HepG2 (cell line): ENCODE results near the gene FAM124A. TPM values are rescaled to one million over a fixed set of nuclear protein-coding genes. Genes with fewer than 3 reads are reported as not detected.

Experiments used
- ATAC-seq: fragments of 200-7000 bp; cut with Tn5 transposase; 3 replicates; pipeline ENCODE4 v1.9.1; 2020; ENCODE audit warnings: mild to moderate bottlenecking, moderate library complexity
- BruUV-seq: library from RNA; stranded (reverse); fragments of 400-500 nt; replicated peaks from 2 replicates; lab custom pipeline; 2021; lab: Mats Ljungman, UMichigan
- CTCF ChIA-PET: fragments of 300-600 bp; formaldehyde crosslinking; extraction: SDS; loops from one replicate; lab custom pipeline; 2021; ENCODE audit warnings: low total read pairs, inconsistent platforms, low intra/inter-chr PET ratio; lab: Yijun Ruan, JAX
- POLR2A ChIA-PET: fragments of 350-600 bp; sonication (Branson Sonifier 250); formaldehyde crosslinking; loops from one replicate; lab custom pipeline; 2020; ENCODE audit warnings: antibody characterized with exemption, inconsistent platforms; lab: Yijun Ruan, JAX
- DNase-seq: peaks from one replicate; pipeline ENCODE4 v3.0.0-alpha.2; 2015; ENCODE audit warnings: low spot score
- FAIRE-seq: peaks from 3 replicates; lab custom pipeline; 2011; peaks lifted over from hg19 to GRCh38; lab: Jason Lieb, UNC
- H2AFZ ChIP-seq: one replicate; pipeline ENCODE4 v1.6.1; 2011; ENCODE audit warnings: low read length, inconsistent platforms
- H3K27ac ChIP-seq: fragments of 300-600 bp; 3 replicates; pipeline ENCODE4 v1.8.0; 2011; ENCODE audit warnings: mixed run types, mild to moderate bottlenecking, mixed read lengths, low read length, inconsistent platforms; ENCODE audit not compliant: insufficient read depth; ENCODE audit errors: extremely low read length
- H3K27me3 ChIP-seq, 2 experiments: fragments of 200-600 bp in 1 of 2; 2 replicates in 1 of 2; 3 replicates in 1 of 2; pipeline versions ENCODE4 v1.6.0 to v1.8.0; 2011; ENCODE audit warnings: low read length in 2 of 2, mild to moderate bottlenecking in 2 of 2, moderate library complexity in 2 of 2, inconsistent platforms in 1 of 2; ENCODE audit not compliant: insufficient read depth in 2 of 2, control insufficient read depth in 1 of 2
- H3K36me3 ChIP-seq, 2 experiments: fragments of 200-600 bp in 1 of 2; replicated peaks in 1 of 2; 2 replicates in 1 of 2; 3 replicates in 1 of 2; pipeline versions ENCODE4 v1.5.1 to v1.8.0; 2011; ENCODE audit warnings: low read length in 2 of 2, inconsistent platforms in 1 of 2; ENCODE audit not compliant: insufficient read depth in 2 of 2, control insufficient read depth in 1 of 2
- H3K4me1 ChIP-seq: 2 replicates; pipeline ENCODE4 v1.5.1; 2012; ENCODE audit warnings: low read length, inconsistent platforms; ENCODE audit not compliant: insufficient read depth
- H3K4me2 ChIP-seq: 2 replicates; pipeline ENCODE4 v1.6.0; 2011; ENCODE audit warnings: low read depth, low read length, inconsistent platforms
- H3K4me3 ChIP-seq, 3 experiments: fragments of 200-600 bp in 1 of 3; sonication (generic), shearing (Covaris generic) in 1 of 3; replicated peaks in 1 of 3; 2 replicates each; pipeline ENCODE4 v1.5.1; 2011 to 2016; ENCODE audit warnings: low read length in 3 of 3, inconsistent platforms in 2 of 3, low read depth in 2 of 3, mild to moderate bottlenecking in 2 of 3, control low read depth in 1 of 3, mixed read lengths in 1 of 3; ENCODE audit not compliant: insufficient read depth in 1 of 3
- H3K79me2 ChIP-seq: one replicate; pipeline ENCODE4 v1.6.1; 2011; ENCODE audit warnings: low read length, inconsistent platforms; ENCODE audit not compliant: insufficient read depth
- H3K9ac ChIP-seq: 2 replicates; pipeline ENCODE4 v1.6.0; 2011; ENCODE audit warnings: mild to moderate bottlenecking, low read depth, low read length, inconsistent platforms; ENCODE audit not compliant: insufficient read depth
- H3K9me3 ChIP-seq: 2 replicates; pipeline ENCODE4 v1.5.1; 2012; ENCODE audit warnings: mild to moderate bottlenecking, low read length
- H4K20me1 ChIP-seq: 2 replicates; pipeline ENCODE4 v1.6.0; 2011; ENCODE audit warnings: inconsistent platforms, mild to moderate bottlenecking, low read length, moderate library complexity; ENCODE audit not compliant: insufficient read depth
- ATF5 ChIP-seq: sonication (generic); formaldehyde crosslinking; IDR thresholded peaks from 2 replicates; pipeline ENCODE4 v1.4.0; 2020; ENCODE audit warnings: mild to moderate bottlenecking, low read depth, missing genetic modification reagents
- HOXA5 ChIP-seq: sonication (generic); formaldehyde crosslinking; IDR thresholded peaks from 2 replicates; pipeline ENCODE4 v1.4.0; 2020; ENCODE audit warnings: missing genetic modification reagents
- ZBTB33 ChIP-seq: sonication (generic); formaldehyde crosslinking; IDR thresholded peaks from 2 replicates; pipeline ENCODE4 v1.4.0; 2020; ENCODE audit warnings: missing genetic modification reagents
- WGBS: methylation state at CpG from one replicate; pipeline ENCODE4 v1.1.6; 2017; ENCODE audit warnings: low lambda C conversion rate; 5-methylcytosine and 5-hydroxymethylcytosine counted together
- in situ Hi-C: cut with HindIII; loops from 2 replicates; pipeline ENCODE4 v1.10.0; 2017; ENCODE audit warnings: low pct_unique_long_range_greater_than_20kb; ENCODE audit not compliant: extremely low pct_ligation_motif_present
- intact Hi-C: fragments of 100-400 bp; cut with micrococcal nuclease; formaldehyde crosslinking; loops from one replicate; pipeline ENCODE4 v1.10.0; 2022; ENCODE audit not compliant: unreplicated experiment
- polyA plus RNA-seq, 8 experiments: library from polyadenylated mRNA; depleted of rRNA in 3 of 8; stranded (reverse) in 7 of 8; unstranded in 1 of 8; fragments of >200 nt; fragmentation: Illumina TruSeq in 4 of 8; extraction: Trizol in 4 of 8; gene quantifications; 2 replicates each; pipeline versions ENCODE4 v1.2.1 to v1.2.3, GENCODE V29; 2011 to 2016; ENCODE audit warnings: low read depth in 4 of 8, missing spikeins in 1 of 8, mixed read lengths in 1 of 8; ENCODE audit not compliant: insufficient read depth in 1 of 8
- total RNA-seq, 5 experiments: library from RNA; depleted of rRNA; stranded (reverse); fragments of >200 nt; fragmentation: Illumina TruSeq; extraction: Trizol; gene quantifications; 2 replicates each; pipeline ENCODE4 v1.2.3, GENCODE V29; 2016; ENCODE audit warnings: low read depth in 1 of 5

The FAM124A gene
- total and polyA plus RNA-seq, 2 of the 13 experiments (the other 11 are each of a cell fraction or from before 2014, with no cell fraction given) = not detected

- H3K27me3 ChIP-seq = peaks cover 3 to 56% of the 10 kb centered on the region in 2 experiments; a peak in 3 of 5 replicates
- POLR2A ChIA-PET = no interaction called here
Measured at GRCh38 chr13:51211910-51212309, 10.3 kb upstream of the FAM124A start.

More at GRCh38 chr13:51211910-51212309, 10.3 kb upstream of the FAM124A start:
- WGBS = 26% methylated on average over 2 of the region's 2 CpGs
- no TSS peak for BruUV-seq
- Histone ChIP-seq H3K4me2 (no peak overlapping the region), H3K9ac (no peak overlapping the region), H3K4me3 (no peak overlapping the region), H3K27ac (no peak overlapping the region), H3K79me2 (no peaks in the 10 kb centered on the region), H3K9me3 (no peaks in the 10 kb centered on the region), H2AFZ (no peak overlapping the region), H4K20me1 (no peaks in the 10 kb centered on the region)
- intact Hi-C loops (no loop called here), in situ Hi-C loops (no loop called here)
- DNase-seq = no peak
- TF ChIP-seq ATF5 (CRISPR knock-in tag) (no peak), ZBTB33 (CRISPR knock-in tag) (no peak), HOXA5 (no peak)
- TF ChIP-seq, all 625 proteins: peak for 0
- CTCF ChIA-PET = no interaction called here
- H3K36me3 ChIP-seq = no peaks in the 10 kb centered on the region
- no peaks in the 10 kb centered on the region for H3K4me1 ChIP-seq
- no peak for FAIRE-seq
- no peak for ATAC-seq
